SK-N-SH (cell line): Measurements from ENCODE around the gene TAS2R31. TPM values are rescaled to one million over a fixed set of nuclear protein-coding genes. Genes with fewer than 3 reads are reported as not detected.

Experiments used
- polyA plus RNA-seq, 3 experiments: library from polyadenylated mRNA; depleted of rRNA; stranded (reverse); fragments of >200 nt; gene quantifications; 2 replicates each; pipeline ENCODE4 v1.2.3, GENCODE V29; 2012

Gene TAS2R31
- polyA plus RNA-seq, 1 of the 3 experiments (the other 2 are of a cell fraction), result 0.16 TPM

Other genes starting within 250 kb of the TAS2R31 start
- gene TAS2R7, start 228.8 kb downstream of the TAS2R31 start, polyA plus RNA-seq (2012; rRNA removed), result not detected in 2 replicates
- not detected in 2 replicates for gene TAS2R8, start 224.1 kb downstream of the TAS2R31 start, polyA plus RNA-seq (2012; rRNA removed)
- gene TAS2R9, start 221.2 kb downstream of the TAS2R31 start, polyA plus RNA-seq (2012; rRNA removed), result not detected in 2 replicates
- 0.16 and 0.21 TPM in 2 replicates for gene TAS2R10, start 205.0 kb downstream of the TAS2R31 start, polyA plus RNA-seq (2012; rRNA removed)
- 3.9 and 4.3 TPM in 2 replicates for gene PRR4, start 181.9 kb downstream of the TAS2R31 start, polyA plus RNA-seq (2012; rRNA removed)
- gene PRH1, start 147.2 kb downstream of the TAS2R31 start, polyA plus RNA-seq (2012; rRNA removed), result 2.0 and 3.6 TPM in 2 replicates
- 0.03 TPM in 1 of 2 replicates, not detected in the other for gene TAS2R13, start 121.8 kb downstream of the TAS2R31 start, polyA plus RNA-seq (2012; rRNA removed)
- gene PRH2, start 102.2 kb downstream of the TAS2R31 start, polyA plus RNA-seq (2012; rRNA removed), result not detected in 2 replicates
- gene TAS2R14, start 92.1 kb downstream of the TAS2R31 start, polyA plus RNA-seq (2012; rRNA removed), result 1.4 and 2.3 TPM in 2 replicates
- 0.05 and 0.10 TPM in 2 replicates for gene TAS2R50, start 44.5 kb downstream of the TAS2R31 start, polyA plus RNA-seq (2012; rRNA removed)
- 0.33 and 0.65 TPM in 2 replicates for gene TAS2R20, start 33.1 kb downstream of the TAS2R31 start, polyA plus RNA-seq (2012; rRNA removed)
- 0.15 and 0.47 TPM in 2 replicates for gene TAS2R19, start 8.8 kb downstream of the TAS2R31 start, polyA plus RNA-seq (2012; rRNA removed)
- gene TAS2R46, start 30.9 kb upstream of the TAS2R31 start, polyA plus RNA-seq (2012; rRNA removed), result 0.07 TPM in 1 of 2 replicates, not detected in the other
- gene TAS2R43, start 60.9 kb upstream of the TAS2R31 start, polyA plus RNA-seq (2012; rRNA removed), result not detected in 2 replicates
- gene TAS2R30, start 103.2 kb upstream of the TAS2R31 start, polyA plus RNA-seq (2012; rRNA removed), result 0.05 and 0.08 TPM in 2 replicates
- gene SMIM10L1, start 139.8 kb upstream of the TAS2R31 start, polyA plus RNA-seq (2012; rRNA removed), result 3.5 and 4.3 TPM in 2 replicates
- not detected in 2 replicates for gene TAS2R42, start 155.5 kb upstream of the TAS2R31 start, polyA plus RNA-seq (2012; rRNA removed)
- not detected in 2 replicates for gene PRB3, start 238.3 kb upstream of the TAS2R31 start, polyA plus RNA-seq (2012; rRNA removed)